ENCODE results near the gene SYT17.

Gene SYT17

DNA sequence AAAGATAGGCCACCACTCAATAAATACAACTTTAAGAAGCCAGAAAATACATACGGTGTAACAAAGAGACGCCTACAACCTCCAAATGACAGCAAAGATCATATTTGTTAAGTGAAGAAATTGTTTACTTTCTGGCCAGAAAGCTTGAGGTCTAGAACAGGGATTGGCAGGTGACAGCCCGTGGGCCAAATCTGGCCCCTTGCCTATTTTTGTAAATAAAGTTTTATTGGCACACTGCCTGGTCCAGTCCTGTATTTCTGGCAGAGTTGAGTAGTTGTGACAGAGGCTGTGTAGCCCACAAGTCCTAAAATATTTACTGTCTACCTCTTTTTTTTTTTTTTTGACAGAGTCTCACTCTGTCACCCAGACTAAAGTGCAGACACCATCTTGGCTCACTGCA, 114.1 kb downstream of the SYT17 start:
- no peak for TF ChIP-seq CTCF (IDR thresholded peaks at IDR 0.05; ENCODE audit: unreplicated experiment in 3 of 3)
- Mint-ChIP-seq H3K27me3 (ENCODE audit: low read depth) (no peaks in the 10 kb centered on the region), H3K9me3 (peaks cover 2% of the 10 kb centered on the region), H3K27ac (no peak overlapping the region), H3K36me3 (ENCODE audit: low read depth) (no peaks in the 10 kb centered on the region), H3K4me3 (no peak overlapping the region), H3K4me1 (no peaks in the 10 kb centered on the region)

DNA sequence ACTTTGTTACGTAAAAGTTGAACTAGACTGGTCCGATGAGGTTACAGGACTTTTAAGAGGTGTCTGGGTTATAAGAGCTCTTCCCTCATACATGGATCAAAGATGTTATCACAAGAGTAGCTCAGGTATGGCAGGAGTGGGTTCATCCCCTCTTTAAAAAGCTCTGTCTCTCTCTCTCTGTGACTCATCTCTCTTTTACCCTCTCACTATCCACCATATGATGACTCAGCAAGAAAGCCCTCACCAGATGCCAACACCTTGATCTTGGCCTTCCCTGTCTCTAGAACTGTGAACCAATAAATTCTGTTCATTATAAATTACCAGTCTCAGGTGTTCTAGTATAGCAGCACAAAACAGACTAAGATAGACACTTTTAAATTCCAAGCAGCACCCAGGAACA, 115.6 kb downstream of the SYT17 start:
- no peaks in the 10 kb centered on the region for H3K9me3 Mint-ChIP-seq
- no peaks in the 10 kb centered on the region for H3K4me1 Mint-ChIP-seq
- H3K4me3 Mint-ChIP-seq, result no peak overlapping the region
- TF ChIP-seq CTCF (IDR thresholded peaks at IDR 0.05; ENCODE audit: unreplicated experiment in 3 of 3), result no peak
- H3K27me3 Mint-ChIP-seq (ENCODE audit: low read depth), result no peaks in the 10 kb centered on the region
- no peaks in the 10 kb centered on the region for H3K36me3 Mint-ChIP-seq (ENCODE audit: low read depth)
- no peak overlapping the region for H3K27ac Mint-ChIP-seq

DNA sequence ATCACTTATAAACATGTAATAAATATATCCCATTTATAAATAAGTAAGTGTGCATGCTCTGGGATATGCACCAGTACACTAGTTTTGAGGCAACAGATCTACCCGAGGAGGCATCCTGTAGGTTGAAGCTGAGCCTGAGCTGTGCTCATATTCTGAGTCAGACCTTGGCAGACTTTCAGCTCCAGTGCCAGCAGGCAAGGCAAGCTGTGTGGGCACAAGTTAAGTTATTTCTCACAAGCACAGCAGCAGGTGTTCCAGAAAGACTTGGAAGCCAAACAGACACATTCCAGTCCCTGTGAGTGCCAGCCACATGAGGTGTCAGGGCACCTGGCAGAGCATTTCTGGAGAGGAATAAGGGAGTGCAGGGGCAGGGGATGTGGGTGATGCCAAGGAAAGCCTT, 116.2 kb downstream of the SYT17 start:
- Mint-ChIP-seq H3K27me3 (ENCODE audit: low read depth) (no peaks in the 10 kb centered on the region), H3K27ac (no peak overlapping the region), H3K4me1 (no peaks in the 10 kb centered on the region), H3K9me3 (no peaks in the 10 kb centered on the region), H3K36me3 (ENCODE audit: low read depth) (no peaks in the 10 kb centered on the region), H3K4me3 (no peak overlapping the region)
- TF ChIP-seq CTCF (IDR thresholded peaks at IDR 0.05; ENCODE audit: unreplicated experiment in 3 of 3), result no peak

- H3K4me1 Mint-ChIP-seq, result peaks cover 9% of the 10 kb centered on the region
- H3K9me3 Mint-ChIP-seq, result no peaks in the 10 kb centered on the region
- no peak for TF ChIP-seq CTCF (IDR thresholded peaks at IDR 0.05; ENCODE audit: unreplicated experiment in 3 of 3)
- no peak within 1 kb of the TSS for H3K27ac Mint-ChIP-seq
- H3K27me3 Mint-ChIP-seq (ENCODE audit: low read depth), result no peaks in the 10 kb centered on the region
- no peak within 1 kb of the TSS for H3K4me3 Mint-ChIP-seq
- H3K36me3 Mint-ChIP-seq (ENCODE audit: low read depth), result no peaks in the 10 kb centered on the region
Measured at GRCh38 chr16:19285431-19285830, 117.4 kb downstream of the SYT17 start, which contains the start of gene CLEC19A. CLEC19A (plus strand) TSS chr16:19285731; CDS start chr16:19285852, 121 bp downstream.

DNA sequence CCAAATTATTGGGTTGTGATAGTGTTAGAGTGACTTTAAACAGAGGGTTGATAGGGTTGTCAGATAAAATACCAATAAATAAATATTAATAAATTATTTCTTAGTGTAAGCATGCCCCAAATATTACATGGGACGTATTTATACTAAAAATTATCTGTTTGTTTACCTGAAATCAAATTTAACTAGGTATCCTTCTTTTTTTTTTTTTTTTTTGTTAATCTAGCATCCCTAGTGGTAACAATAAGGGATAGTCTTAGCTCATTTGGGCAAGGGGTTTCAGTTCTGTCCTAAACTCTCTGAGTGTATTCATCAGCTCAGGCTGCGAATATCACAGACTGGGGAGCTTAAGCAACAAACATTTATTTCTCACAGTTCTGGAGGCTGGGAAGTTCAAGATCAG, 118.8 kb downstream of the SYT17 start:
- Mint-ChIP-seq H3K27ac (no peak overlapping the region), H3K27me3 (ENCODE audit: low read depth) (peaks cover 5% of the 10 kb centered on the region), H3K9me3 (no peaks in the 10 kb centered on the region), H3K36me3 (ENCODE audit: low read depth) (no peaks in the 10 kb centered on the region), H3K4me3 (no peak overlapping the region), H3K4me1 (peaks cover 19% of the 10 kb centered on the region)
- no peak for TF ChIP-seq CTCF (IDR thresholded peaks at IDR 0.05; ENCODE audit: unreplicated experiment in 3 of 3)

DNA sequence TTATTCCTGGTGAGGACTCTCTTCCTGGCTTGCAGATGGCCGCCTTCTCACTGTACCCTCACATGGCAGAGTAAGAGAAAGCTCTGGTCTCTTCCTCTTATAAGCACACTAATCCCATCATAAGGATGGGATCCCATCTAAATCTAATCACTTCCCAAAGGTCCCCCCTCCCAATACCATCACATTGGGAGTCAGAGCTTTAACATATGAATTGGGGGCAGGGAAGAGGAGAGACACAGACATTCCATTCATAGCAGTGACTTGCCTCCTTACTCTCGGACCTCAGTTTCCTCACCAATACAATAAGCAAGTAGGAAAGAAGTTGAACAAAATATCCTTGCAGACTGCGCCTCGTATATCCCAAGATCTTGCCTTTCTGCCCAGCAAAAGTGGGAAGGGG, 119.2 kb downstream of the SYT17 start:
- no peaks in the 10 kb centered on the region for H3K36me3 Mint-ChIP-seq (ENCODE audit: low read depth)
- H3K4me1 Mint-ChIP-seq, result peaks cover 19% of the 10 kb centered on the region
- no peak for TF ChIP-seq CTCF (IDR thresholded peaks at IDR 0.05; ENCODE audit: unreplicated experiment in 3 of 3)
- no peak overlapping the region for H3K4me3 Mint-ChIP-seq
- no peak overlapping the region for H3K27ac Mint-ChIP-seq
- no peaks in the 10 kb centered on the region for H3K9me3 Mint-ChIP-seq
- peaks cover 5% of the 10 kb centered on the region for H3K27me3 Mint-ChIP-seq (ENCODE audit: low read depth)
